Peyer's patch (tissue), 4 donors: ENCODE data around the gene GPX5.

Experiments
- POLR2A ChIP-seq, 2 donors: fragments of 450-650 bp; IDR thresholded peaks; one replicate each; pipeline ENCODE4 v1.5.1; 2017; ENCODE audit warnings: antibody characterized with exemption in 2 of 2, mild to moderate bottlenecking in 2 of 2, moderate library complexity in 2 of 2
- TF ChIP-seq, protein P1 (sequence below), 6 experiments: fragments of 450-650 bp in 4 of 6; fragments of 200-600 bp in 2 of 6; sonication (generic) in 1 of 6; IDR thresholded peaks; one replicate each; pipeline ENCODE4 v1.5.1; 2017 to 2019; ENCODE audit warnings: antibody characterized with exemption in 6 of 6, mild to moderate bottlenecking in 3 of 6, moderate library complexity in 1 of 6

GRCh38 chr6:28551891-28552666, 26.4 kb downstream of the GPX5 start:
- TF ChIP-seq POLR2A (IDR thresholded peaks at IDR 0.05) = no peak
- TF ChIP-seq, protein P1, sequence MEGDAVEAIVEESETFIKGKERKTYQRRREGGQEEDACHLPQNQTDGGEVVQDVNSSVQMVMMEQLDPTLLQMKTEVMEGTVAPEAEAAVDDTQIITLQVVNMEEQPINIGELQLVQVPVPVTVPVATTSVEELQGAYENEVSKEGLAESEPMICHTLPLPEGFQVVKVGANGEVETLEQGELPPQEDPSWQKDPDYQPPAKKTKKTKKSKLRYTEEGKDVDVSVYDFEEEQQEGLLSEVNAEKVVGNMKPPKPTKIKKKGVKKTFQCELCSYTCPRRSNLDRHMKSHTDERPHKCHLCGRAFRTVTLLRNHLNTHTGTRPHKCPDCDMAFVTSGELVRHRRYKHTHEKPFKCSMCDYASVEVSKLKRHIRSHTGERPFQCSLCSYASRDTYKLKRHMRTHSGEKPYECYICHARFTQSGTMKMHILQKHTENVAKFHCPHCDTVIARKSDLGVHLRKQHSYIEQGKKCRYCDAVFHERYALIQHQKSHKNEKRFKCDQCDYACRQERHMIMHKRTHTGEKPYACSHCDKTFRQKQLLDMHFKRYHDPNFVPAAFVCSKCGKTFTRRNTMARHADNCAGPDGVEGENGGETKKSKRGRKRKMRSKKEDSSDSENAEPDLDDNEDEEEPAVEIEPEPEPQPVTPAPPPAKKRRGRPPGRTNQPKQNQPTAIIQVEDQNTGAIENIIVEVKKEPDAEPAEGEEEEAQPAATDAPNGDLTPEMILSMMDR (IDR thresholded peaks at IDR 0.05) = no peak
